GM21381 (cell line): ENCODE measurements around the gene SMIM38.
A peak's percentile ranks its signal among the peaks of the same experiment; 100 is the strongest.

Experiments
- ATAC-seq: cut with Tn5 transposase; IDR thresholded peaks from one replicate; pipeline ENCODE4 v1.9.1; 2021; ENCODE audit warnings: mild to moderate bottlenecking, moderate library complexity; ENCODE audit not compliant: unreplicated experiment

The SMIM38 gene

GRCh38 chr11:69157822-69158231, 2.1 kb downstream of the SMIM38 start:
- ATAC-seq: no peak

DNA sequence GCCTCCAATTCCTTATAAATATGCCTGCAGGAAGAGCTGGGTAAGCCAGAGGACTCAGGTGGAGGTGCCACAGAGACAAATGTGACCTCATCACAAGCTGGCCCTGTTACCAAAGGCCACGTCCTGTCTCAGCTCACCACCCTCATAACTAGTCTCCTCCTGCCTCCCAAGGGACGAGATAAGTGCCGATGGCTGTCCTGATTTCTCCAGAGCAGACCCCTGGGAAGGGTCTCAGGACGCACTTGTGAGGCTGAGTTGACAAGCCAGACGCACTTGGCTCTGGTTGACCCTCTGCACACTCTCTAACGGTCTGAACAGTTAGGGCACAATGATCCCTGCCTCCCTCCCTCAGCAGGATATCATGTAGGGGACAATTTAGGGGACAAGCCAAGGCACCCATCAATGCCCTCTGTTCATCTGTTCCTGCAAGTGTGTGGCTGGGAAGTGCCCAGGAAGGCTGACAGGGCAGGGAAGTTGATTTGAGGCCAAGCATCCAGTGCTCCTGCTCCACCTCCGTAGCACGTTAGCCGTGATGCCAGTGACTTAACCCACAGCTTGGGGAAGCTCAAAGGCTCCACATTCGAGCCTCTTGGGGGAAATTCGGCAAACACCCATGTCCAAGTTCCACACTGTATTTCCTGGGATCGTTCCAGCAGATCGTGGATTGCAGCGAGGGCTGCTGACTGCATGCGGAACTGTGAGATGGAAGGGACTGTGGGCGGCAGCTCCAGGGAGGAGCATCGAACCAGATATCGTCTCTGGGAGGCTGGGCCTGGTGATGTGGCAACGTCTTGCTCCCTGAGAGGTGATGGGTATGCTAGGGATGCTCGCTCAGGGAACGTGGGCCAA, 2.8 kb downstream of the SMIM38 start:
- ATAC-seq: no peak

DNA sequence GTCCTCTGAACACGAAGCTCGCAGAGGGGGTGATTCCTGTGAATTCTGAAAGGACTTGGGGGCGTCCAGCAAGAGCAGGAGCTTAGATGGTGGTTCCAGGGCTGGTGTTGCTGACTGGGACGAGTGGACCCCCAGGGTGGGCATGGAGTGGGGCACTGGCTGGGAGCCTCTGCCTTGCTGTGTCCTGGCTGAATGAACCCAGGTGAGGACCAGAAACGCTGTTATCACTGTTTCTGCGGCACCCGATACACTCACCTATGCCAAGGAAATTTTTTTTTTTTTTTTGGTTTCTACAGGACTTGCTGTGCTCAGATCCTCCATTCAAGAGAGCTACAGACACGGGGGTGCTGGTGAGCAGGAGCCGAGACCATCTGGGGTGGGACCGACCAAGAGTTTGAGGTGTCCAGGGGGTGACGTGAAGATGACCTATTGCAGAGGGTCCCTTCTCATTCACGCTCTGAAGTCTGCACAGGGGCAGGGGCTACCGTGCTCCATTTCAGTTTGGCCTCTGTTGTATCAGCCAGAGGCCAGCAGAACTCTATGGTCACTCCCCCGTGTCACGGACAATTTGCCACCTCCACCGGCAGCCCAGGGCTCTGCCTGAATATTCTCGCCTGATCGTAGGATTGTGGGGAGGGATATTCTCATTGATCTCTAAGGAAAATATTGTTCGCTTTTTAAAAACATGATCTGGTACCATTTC, 3.6 kb downstream of the SMIM38 start:
- no peak for ATAC-seq

DNA sequence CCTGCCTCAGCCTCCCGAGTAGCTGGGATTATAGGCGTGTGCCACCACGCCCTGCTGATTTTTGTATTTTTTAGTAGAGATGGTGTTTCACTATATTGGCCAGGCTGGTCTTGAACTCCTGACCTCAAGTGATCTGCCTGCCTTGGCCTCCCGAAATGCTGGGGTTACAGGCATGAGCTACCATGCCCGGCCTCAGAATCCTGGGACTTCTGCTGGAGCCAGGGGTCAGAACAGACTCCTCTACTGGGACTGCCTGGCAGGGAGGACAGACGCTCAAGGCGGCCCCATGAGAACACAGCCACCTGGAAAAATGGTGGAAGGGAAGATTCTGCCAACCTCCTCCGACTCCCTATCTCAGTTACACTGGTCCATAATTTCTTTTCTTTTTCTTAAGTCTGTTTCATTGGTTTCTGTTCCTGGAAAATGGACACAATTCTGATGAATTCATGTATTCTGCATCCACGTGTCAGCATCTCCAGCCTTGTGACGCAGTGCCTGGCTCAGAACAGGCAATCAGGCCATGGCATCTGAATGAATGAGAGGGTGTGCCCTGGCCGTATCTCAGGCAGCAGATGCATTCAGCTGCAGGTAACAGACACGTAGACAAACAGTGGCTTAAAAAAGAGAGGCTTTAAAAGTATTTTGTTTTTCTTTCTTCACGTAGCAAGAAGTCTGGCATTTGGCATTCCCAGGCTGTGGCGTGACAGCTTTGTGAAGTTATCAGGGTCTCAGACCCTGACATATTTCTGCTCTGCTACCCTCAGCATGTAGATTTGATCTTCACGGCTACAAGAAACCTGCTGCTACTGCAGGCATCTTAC, 4.8 kb downstream of the SMIM38 start:
- ATAC-seq: no peak

GRCh38 chr11:69161117-69161407, 5.3 kb downstream of the SMIM38 start:
- ATAC-seq: no peak

DNA sequence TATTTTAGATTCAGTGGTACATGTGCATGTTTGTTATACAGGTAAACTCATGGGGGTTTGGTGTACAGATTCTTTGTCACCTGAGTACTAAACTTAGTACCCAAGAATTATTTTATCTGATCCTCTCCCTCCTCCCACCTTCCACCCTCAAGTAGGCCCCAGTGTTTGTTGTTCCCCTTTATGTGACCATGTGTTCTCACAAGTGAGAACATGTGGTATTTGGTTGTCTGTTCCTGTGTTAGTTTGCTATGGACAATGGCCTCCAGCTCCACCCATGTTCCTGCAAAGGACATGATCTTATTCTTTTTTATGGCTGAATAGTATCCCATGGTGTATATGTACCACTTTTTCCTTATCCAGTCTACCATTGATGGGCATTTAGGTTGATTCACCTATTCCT, 6.8 kb downstream of the SMIM38 start:
- no peak for ATAC-seq

DNA sequence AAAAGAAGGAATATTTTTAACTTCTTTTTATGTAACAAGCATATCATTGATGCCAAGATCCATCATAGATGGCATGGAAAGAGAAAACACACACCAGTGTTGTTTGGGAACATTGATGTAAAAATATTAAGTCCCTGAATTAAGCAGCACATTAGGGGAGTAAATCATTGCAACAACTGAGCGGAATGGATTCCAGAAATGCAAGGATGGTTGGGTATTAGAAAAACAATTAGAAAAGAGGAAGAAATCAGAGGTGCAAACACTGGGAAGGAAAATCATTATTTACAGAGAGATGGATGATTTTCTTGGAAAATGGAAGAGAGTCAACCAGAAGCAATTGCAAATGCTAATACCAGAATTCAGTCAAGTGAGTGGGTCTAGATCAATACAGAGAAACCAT, 8.1 kb downstream of the SMIM38 start:
- ATAC-seq: no peak

- ATAC-seq: no peak
These were observed 9.1 kb downstream of the SMIM38 start for GRCh38 chr11:69164824-69165223.

DNA sequence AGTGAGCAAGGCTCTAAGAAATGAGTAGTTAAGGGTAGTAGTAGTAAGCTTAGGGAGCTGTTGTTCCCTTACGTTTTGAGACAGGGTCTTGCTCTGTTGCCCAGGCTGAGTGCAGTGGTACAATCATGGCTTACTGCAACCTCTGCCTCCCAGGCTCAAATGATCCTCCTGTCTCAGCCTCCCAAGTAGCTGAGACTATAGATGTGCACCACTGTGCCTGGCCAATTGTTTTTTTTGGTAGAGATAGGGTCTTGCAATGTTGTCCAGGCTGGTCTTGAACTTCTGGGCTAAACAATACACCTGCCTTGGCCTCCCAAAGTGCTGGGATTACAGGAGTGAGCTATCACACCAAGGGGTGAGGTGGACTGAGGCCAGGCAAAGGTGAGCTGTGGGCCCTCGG, 10.0 kb downstream of the SMIM38 start:
- no peak for ATAC-seq

DNA sequence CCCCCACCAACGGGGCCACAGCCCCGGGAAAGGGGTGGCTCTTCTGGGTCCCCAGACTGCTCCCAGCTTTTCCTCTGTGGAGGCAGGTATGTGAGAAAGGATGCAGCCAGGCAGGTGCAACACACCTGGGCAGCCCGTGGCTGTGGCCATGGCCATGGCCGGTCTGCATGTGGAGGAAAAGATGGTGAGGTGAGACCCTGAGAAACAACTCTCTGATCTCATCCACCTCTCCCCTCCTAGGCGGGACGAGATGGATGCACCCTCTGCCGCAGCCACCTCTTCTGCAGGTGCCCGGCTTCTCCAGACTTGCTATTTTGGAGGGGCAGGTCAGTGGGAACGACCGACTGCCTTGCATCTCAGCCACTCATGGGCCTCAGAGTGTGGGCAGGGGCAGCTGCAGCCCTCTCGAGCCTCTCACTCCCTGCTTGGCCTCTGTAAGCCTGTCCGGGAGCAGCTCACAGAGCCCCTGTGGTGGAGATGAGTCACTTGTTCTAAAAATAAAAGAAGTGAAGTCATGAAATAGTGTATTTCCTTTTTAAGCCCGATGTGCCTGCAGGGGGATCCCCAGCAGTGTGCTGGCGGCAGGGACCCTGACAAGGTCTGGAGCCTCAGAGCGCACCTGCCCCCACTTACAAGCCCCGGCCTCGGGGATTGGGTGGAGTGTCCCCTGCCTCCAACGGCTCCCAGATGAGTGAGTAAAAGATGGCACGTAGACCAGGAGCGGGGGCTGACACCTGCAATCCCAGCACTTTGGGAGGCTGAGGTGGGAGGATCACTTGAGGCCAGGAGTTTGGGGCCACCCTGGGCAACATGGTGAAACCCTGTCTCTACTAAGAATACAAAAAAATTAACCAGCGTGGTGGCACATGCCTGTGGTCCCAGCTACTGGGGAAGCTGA, 10.7 kb downstream of the SMIM38 start:
- peak; percentile 85 for ATAC-seq

DNA sequence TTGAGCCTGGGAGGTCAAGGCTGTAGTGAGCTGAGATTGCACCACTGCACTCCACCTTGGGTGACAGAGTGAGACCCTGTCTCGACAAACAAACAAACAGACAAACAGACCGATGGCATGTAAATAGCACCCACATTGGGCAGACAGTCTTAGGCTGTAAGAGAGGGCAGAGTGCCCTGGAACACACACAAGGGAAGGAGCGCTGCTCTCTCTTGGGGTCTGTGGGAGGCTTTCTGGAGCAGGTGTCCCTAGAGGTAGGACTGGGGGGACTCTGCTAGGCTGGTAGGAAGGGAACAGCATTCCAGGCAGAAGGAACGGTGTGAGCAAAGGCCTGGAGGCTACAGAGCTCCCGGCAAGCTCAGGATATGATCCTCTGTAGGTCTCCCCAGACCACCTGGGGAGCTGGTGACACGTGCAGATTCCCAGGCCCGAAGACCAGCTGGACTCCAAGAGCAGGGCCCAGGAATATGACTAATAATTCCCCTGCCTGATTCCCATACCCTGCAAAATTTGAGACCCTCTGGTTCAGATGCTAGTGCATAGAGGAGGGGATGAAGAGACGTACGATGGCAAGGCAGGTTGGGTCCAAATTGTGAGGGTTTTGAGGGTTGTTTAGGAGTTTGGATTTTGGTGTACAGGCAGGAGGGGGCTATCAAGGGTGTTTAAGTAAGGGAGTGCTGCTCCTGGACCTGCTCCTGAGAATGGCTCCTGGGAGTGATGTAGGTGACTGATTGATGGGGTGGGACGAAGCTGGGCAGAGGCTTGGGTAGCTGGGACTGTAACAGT, 11.6 kb downstream of the SMIM38 start:
- no peak for ATAC-seq

DNA sequence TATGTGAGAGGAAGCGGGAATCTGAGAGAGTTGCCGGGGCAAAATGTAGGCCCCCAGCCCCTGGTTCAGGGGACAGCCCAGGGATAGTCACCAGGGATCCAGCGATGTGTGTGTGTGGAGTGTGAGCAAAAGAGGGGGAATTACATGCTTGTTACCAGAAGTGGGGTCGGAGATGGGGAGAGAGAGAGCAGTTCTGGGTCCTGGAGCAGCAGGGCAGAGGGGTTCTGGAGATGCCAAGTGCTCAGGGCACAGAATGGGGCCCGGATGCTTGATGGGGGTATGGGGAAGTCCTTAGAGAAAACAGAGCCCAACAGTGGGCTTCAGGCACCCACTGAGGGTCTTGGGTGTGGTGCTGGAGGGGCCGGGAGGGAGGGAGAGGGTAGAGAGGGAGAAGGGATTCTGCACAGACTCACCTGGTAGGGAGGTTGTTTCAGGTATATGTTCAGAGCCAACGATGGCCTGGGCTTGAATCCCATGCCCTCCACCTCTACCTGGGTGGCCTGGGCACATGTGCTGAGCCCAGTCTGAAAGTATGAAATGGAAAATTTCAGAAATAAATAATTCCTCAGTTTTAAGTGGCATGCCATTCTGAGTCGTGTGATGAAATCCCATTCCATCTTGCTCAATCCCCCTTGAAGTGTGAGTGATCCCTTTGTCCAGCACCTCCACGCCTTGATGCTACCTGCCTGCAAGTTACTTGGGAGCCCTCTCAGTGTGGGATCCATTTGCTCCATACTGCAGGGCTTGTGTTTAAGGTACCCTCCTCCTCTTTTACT, 12.4 kb downstream of the SMIM38 start:
- no peak for ATAC-seq

- ATAC-seq: no peak
These were observed 13.7 kb downstream of the SMIM38 start for GRCh38 chr11:69169479-69169878.

DNA sequence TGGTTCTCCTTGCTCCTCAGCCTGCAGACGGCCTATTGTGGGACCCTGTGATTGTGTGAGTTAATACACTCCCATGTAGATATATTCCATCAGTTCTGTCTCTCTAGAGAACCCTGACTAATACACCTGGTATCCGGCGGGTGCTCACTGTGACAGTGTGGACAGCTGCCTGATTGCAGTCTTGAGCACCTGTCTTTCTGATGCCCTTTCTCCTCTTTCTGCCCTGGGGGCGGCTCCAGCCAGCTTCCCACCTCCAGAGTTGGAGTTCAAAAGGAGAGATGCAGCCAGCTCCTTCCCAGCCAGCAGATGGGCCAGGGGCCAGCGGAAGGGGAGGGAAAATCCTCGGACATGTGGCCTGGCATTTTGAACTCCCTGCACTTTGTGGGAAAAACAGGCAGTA, 15.0 kb downstream of the SMIM38 start:
- no peak for ATAC-seq

DNA sequence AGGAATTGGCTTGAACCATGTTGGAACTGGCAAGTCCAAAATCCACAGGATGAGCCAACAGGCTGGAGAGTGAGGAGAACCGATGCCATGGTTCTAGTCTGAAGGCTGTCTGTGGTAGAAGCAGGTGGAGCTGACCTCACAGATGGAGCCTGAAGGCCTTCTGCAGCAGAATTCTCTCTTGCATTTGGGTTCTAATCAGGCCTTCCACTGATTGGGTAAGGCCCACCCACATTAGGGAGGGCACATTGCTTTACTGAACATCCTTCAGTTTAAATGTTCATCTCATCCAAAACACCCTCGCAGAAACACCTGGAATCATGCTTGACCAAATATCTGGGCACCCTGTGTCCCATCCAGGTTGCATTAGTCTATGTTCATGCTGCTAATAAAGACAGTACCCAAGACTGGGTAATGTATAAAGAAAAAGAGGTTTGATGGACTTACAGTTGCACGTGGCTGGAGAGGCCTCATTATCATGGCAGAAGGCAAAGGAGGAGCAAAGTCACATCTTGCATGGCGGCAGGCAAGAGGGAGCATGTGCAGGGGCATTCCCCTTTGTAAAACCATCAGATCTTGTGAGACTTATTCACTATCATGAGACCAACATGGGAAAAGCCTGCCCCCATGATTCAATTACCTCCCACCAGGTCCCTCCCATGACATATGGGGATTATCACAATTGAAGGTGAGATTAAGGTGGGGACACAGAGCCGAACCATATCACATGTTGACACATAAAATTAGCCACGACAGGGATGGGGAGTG, 15.9 kb downstream of the SMIM38 start:
- no peak for ATAC-seq

- no peak for ATAC-seq
These were observed 16.9 kb downstream of the SMIM38 start for GRCh38 chr11:69172674-69173073.

DNA sequence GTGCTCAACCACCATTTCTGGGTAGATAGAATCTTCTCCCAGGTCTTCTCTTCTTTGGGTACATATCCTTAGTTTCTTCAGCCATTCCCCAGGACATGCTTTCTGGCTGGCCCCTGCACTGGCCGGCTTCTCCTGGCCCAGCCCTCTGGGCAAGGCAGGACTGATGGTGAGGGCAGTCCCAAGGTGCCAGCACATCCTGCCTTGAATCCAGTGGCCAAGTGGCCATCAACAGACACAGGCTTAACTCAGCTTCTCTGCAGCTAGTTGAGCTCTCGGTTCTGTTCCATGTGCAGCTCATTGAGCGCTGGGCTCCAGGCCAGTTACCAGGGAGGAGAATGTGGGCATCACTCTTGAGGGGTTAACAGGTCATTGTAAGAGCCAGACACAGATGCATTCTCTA, 17.6 kb downstream of the SMIM38 start:
- no peak for ATAC-seq

- ATAC-seq: no peak
These were observed 18.3 kb downstream of the SMIM38 start for GRCh38 chr11:69173925-69174581.
